SK-N-MC (cell line): ENCODE data around the gene LRRC74B.

ENCODE experiments used
- EZH2 ChIP-seq: fragments of 200-600 bp; sonication (generic); IDR thresholded peaks from one replicate; pipeline ENCODE4 v1.6.1; 2017; ENCODE audit warnings: antibody characterized with exemption
- POLR2AphosphoS5 ChIP-seq: IDR thresholded peaks from 2 replicates; pipeline ENCODE4 v1.6.1; 2012; ENCODE audit warnings: mild to moderate bottlenecking, low read depth, low read length, borderline replicate concordance

GRCh38 chr22:21022955-21023614, 22.7 kb upstream of the LRRC74B start:
- no peak for TF ChIP-seq POLR2AphosphoS5
- no peak for TF ChIP-seq EZH2
